HEK293 (cell line): ENCODE results near the gene DLG2.

ENCODE experiments used
- CTCF ChIP-seq: fragments of 450-650 bp; formaldehyde crosslinking; IDR thresholded peaks from 2 replicates; pipeline ENCODE4 v1.5.1; 2016; ENCODE audit warnings: missing biosample characterization, missing genetic modification characterization
- TCF7L2 ChIP-seq: IDR thresholded peaks from 2 replicates; pipeline ENCODE4 v1.6.1; 2011; ENCODE audit warnings: low read depth, mild to moderate bottlenecking, inconsistent platforms, low read length, moderate library complexity, borderline replicate concordance
- ZBTB20 ChIP-seq: fragments of 450-650 bp; formaldehyde crosslinking; IDR thresholded peaks from 2 replicates; pipeline ENCODE4 v1.5.1; 2016; ENCODE audit warnings: missing biosample characterization, missing genetic modification characterization
- ZNF24 ChIP-seq: fragments of 450-650 bp; formaldehyde crosslinking; IDR thresholded peaks from 2 replicates; pipeline ENCODE4 v1.5.1; 2016; ENCODE audit warnings: missing biosample characterization, missing genetic modification characterization
- ZNF274 ChIP-seq, 2 experiments: fragments of 200-500 bp in 1 of 2; fragments of 450-650 bp in 1 of 2; sonication (Bioruptor generic) in 1 of 2; formaldehyde crosslinking in 1 of 2; IDR thresholded peaks; 2 replicates each; pipeline versions ENCODE4 v1.5.1 to v1.6.1; 2014 to 2016; ENCODE audit warnings: borderline replicate concordance in 1 of 2, inconsistent platforms in 1 of 2, low read length in 1 of 2, missing biosample characterization in 1 of 2, missing genetic modification characterization in 1 of 2
- ZNF354C ChIP-seq: fragments of 450-650 bp; formaldehyde crosslinking; IDR thresholded peaks from 2 replicates; pipeline ENCODE4 v1.5.1; 2016; ENCODE audit warnings: missing biosample characterization, missing genetic modification characterization, low read depth, borderline replicate concordance
- ZNF560 ChIP-seq: fragments of 450-650 bp; formaldehyde crosslinking; IDR thresholded peaks from 2 replicates; pipeline ENCODE4 v1.5.1; 2017; ENCODE audit warnings: missing biosample characterization, missing genetic modification characterization, borderline replicate concordance
- ZNF654 ChIP-seq: fragments of 450-650 bp; formaldehyde crosslinking; IDR thresholded peaks from 2 replicates; pipeline ENCODE4 v1.5.1; 2016; ENCODE audit warnings: low read depth, missing biosample characterization, missing genetic modification characterization
- ZNF701 ChIP-seq: fragments of 450-650 bp; formaldehyde crosslinking; IDR thresholded peaks from 2 replicates; pipeline ENCODE4 v1.5.1; 2016; ENCODE audit warnings: missing biosample characterization, missing genetic modification characterization
- ZNF776 ChIP-seq: fragments of 450-650 bp; formaldehyde crosslinking; IDR thresholded peaks from 2 replicates; pipeline ENCODE4 v1.5.0; 2017; ENCODE audit warnings: missing biosample characterization, missing genetic modification characterization, borderline replicate concordance
- ZNF785 ChIP-seq: fragments of 450-650 bp; formaldehyde crosslinking; IDR thresholded peaks from 2 replicates; pipeline ENCODE4 v1.5.1; 2016; ENCODE audit warnings: missing biosample characterization, missing genetic modification characterization

DNA sequence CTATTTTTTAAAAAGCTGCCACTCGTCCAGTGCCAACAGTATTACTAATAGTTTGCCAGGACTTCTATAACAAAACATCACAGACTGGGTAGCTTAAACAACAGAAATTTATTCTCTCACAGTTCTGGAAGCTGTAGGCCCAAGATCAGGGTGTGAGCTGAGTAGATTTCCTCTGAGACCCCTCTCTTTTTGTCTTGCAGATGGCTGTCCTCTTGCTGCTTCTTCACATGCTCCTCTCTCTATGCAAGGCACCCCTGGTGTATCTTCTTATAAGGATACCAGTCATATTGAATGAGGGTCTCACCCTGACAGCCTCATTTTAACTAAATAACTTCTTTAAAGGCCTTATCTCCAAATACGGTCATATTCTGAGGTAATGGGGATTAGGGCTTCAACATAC is 390.9 kb downstream of the DLG2 start:
- no peak for TF ChIP-seq CTCF (tag by site-specific recombination)
- no peak for TF ChIP-seq ZNF701 (tag by site-specific recombination)
- TF ChIP-seq ZNF24 (tag by site-specific recombination): no peak
- TF ChIP-seq ZBTB20 (tag by site-specific recombination): no peak
- TF ChIP-seq ZNF785 (tag by site-specific recombination): no peak
- no peak for TF ChIP-seq ZNF776 (tag by site-specific recombination)
- no peak for TF ChIP-seq ZNF274 (IDR thresholded peaks at IDR 0.05; ENCODE audit: low read length)
- no peak for TF ChIP-seq ZNF274 (tag by site-specific recombination; IDR thresholded peaks at IDR 0.05; ENCODE audit: borderline replicate concordance)
- TF ChIP-seq TCF7L2: no peak
- no peak for TF ChIP-seq ZNF354C (tag by site-specific recombination)
- no peak for TF ChIP-seq ZNF654 (tag by site-specific recombination)
- TF ChIP-seq ZNF560 (tag by site-specific recombination): no peak
